Fibroblast of villous mesenchyme (primary cell): ENCODE results near the gene CLECL1. TPM values are rescaled to one million over a fixed set of nuclear protein-coding genes. Genes with fewer than 3 reads are reported as not detected.
"Not testable (repeated sequence)": the region's sequence is repeated elsewhere in the genome, so short reads cannot be mapped to it uniquely, and the experiment has no call there.

Experiments
- DNase-seq: peaks from one replicate; pipeline ENCODE4 v3.0.0-alpha.2; 2010; ENCODE audit warnings: low read depth
- H3K4me3 ChIP-seq: 2 replicates; pipeline ENCODE4 v1.5.1; 2011; ENCODE audit warnings: low read depth, mild to moderate bottlenecking, low read length
- CTCF ChIP-seq: IDR thresholded peaks from 2 replicates; pipeline ENCODE4 v1.5.1; 2012; ENCODE audit warnings: low read depth, mild to moderate bottlenecking, low read length; ENCODE audit not compliant: insufficient read depth
- total RNA-seq: library from RNA; depleted of rRNA; stranded (reverse); fragments of >200 nt; gene quantifications from 2 replicates; pipeline ENCODE4 v1.2.3, GENCODE V29; 2012

CLECL1 gene
- total RNA-seq, 1 donor = not detected

DNA sequence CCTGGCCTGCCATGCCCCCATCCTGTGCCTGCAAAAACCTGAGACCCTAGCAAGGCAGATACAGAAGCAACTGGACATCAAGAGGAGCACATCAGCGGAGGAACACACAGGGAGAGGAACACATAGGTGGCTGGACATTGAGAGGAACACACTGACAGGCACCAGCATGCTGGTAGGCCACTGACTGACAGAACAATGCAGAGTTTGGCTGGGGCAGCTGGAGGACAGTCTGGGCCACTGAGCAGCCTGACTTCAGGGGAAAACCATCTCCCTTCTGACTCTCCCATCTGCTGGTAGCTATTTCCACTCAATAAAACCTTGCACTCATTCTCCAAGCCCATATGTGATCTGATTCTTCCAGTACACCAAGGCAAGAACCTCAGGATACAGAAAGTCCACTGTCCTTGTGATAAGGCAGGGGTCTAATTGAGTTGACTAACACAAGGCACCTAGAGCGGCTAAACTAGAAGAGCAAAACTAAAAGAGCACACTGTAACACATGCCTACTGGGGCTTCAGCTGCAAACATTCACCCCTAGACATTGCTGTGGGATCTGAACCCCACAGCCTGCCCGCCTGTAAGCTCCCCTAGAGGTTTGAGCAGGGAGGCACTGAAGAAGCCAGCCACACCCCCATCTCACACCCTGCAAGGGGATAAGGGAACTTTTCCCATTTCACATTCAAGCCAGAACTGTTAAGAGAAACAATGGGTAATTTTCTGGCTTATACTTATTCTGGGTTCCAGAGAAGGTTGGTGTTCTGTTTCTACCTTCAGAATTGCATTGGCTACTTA is 22.1 kb downstream of the CLECL1 start:
- H3K4me3 ChIP-seq = no peak overlapping the region
- no peak for DNase-seq
- no peak for TF ChIP-seq CTCF

GRCh38 chr12:9708853-9709252 is 24.0 kb downstream of the CLECL1 start:
- TF ChIP-seq CTCF = no peak
- no peak for DNase-seq

DNA sequence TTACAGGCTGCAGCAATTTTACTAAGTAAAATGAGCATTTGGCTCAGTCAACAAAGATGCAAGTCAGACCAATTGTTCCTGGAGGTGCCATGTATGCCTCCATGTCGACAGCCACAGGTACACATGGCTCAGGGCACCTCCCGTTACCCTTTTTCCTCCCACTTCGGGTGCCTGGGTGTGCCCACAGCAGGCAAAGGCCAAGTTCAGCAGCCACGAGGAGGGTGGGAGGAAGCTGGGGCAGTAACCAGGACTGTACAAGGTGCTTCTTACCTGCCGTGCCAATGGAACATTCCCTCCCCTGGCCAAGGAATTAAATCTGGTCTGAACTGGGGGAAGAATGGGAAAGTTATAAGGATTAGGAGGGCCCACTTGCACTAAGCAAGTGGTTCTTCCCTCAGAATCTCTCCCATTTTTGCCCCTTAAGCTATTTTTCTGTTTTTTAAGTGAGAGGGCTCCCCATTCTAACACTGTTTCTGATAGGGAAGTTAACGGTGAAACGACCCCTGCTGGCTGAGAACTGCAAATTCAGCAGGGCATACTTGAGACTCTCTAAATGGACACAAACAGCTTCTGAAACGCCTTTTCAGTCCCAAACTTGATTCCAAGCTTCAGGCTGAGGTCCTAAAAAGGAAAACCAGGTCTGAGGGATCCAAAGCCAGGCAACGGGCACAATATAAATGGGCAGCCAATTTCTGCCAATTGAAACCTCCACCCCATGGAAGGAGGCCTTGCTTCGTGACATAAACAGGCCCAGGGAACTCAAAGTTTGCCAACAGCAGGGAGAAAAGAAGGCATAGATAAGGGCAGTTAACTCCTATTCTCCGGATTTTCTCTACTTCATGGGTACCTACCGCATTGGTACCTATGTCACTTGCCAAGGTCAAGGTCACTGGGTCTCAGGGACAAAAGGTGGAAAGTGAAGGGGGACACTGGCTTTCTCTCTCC is 24.8 kb downstream of the CLECL1 start:
- peak; percentile 78 for TF ChIP-seq CTCF
- H3K4me3 ChIP-seq = no peak overlapping the region
- peak; percentile 64 for DNase-seq

More at GRCh38 chr12:9708853-9709252, 24.0 kb downstream of the CLECL1 start:
- H3K4me3 ChIP-seq = no peak overlapping the region

- TF ChIP-seq CTCF = no peak
- DNase-seq = no peak
- no peak overlapping the region for H3K4me3 ChIP-seq
Observed at GRCh38 chr12:9707356-9707755, 25.5 kb downstream of the CLECL1 start.

DNA sequence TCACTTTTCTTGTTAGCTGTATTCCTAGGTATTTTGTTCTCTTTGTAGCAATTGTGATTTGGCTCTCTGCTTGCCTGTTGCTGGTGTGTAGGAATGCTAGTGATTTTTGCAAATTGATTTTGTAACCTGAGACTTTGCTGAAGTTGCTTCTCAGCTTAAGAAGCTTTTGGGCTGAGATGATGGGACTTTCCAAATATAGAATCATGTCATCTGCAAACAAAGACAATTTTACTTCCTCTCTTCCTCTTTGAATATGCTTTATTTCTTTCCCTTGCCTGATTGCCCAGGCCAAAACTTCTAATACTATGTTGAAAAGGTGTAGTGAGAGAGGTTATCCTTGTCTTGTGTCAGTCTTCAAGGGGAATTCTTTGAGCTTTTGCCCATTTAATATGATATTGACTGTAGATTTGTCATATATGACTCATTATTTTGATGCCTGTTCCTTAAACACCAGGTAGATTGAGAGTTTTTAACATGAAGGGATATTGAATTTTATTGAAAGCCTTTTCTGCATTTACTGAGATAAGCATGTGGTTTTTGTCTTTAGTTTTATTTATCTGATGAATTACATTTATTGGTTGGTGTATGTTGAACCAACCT is 26.7 kb downstream of the CLECL1 start:
- no peak for TF ChIP-seq CTCF
- H3K4me3 ChIP-seq = no peak overlapping the region
- DNase-seq = no peak

GRCh38 chr12:9704561-9704960 is 28.3 kb downstream of the CLECL1 start:
- not testable (repeated sequence) for H3K4me3 ChIP-seq, DNase-seq

DNA sequence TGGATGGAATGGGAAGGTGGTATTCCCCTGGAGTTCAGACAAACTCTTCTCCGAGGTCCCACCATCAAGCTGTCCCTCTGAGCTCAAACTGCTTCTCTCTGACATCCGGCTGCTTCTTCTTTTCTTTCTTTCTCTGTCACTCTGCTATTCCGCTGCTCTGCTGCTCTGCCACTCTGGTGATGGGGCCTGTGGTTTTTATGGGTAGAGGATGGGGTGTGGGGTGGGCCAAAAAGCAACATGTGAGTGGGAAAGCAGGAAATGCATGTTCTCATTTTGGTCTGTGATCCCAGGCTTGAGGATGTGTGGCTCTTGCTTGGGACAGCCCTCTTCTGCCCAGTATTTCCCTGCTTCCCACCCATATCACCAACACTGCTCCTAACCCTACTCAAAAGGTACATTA is 30.6 kb downstream of the CLECL1 start:
- DNase-seq = no peak
- no peak overlapping the region for H3K4me3 ChIP-seq
- no peak for TF ChIP-seq CTCF
